HG03378 (cell line): Measurements from ENCODE around the gene ZKSCAN1.

Experiments
- ATAC-seq: cut with Tn5 transposase; IDR thresholded peaks from one replicate; pipeline ENCODE4 v1.9.1; 2021; ENCODE audit warnings: mild to moderate bottlenecking, moderate library complexity; ENCODE audit not compliant: unreplicated experiment

Gene ZKSCAN1

GRCh38 chr7:100075418-100075817 is 60.0 kb downstream of the ZKSCAN1 start:
- no peak for ATAC-seq

- ATAC-seq = no peak
Measured at GRCh38 chr7:100077205-100077604, 61.8 kb downstream of the ZKSCAN1 start.

- ATAC-seq = no peak
Measured at GRCh38 chr7:100079024-100079560, 63.7 kb downstream of the ZKSCAN1 start.

- ATAC-seq = no peak
Measured at GRCh38 chr7:100080907-100081534, 65.6 kb downstream of the ZKSCAN1 start.

- ATAC-seq = peak; percentile 73
Measured at GRCh38 chr7:100081535-100082102, 66.2 kb downstream of the ZKSCAN1 start, which contains the start of gene ZNF3. ZNF3 (minus strand) TSS chr7:100081723; CDS start chr7:100077357, 4,366 bp downstream.

- no peak for ATAC-seq
Measured at GRCh38 chr7:100082978-100083377, 67.6 kb downstream of the ZKSCAN1 start.

- ATAC-seq = no peak
Measured at GRCh38 chr7:100085515-100085914, 70.1 kb downstream of the ZKSCAN1 start.

GRCh38 chr7:100087055-100087750 is 71.8 kb downstream of the ZKSCAN1 start:
- ATAC-seq = no peak

- ATAC-seq = no peak
Measured at GRCh38 chr7:100088095-100088620, 72.8 kb downstream of the ZKSCAN1 start.

- no peak for ATAC-seq
Measured at GRCh38 chr7:100088621-100089457, 73.4 kb downstream of the ZKSCAN1 start, which contains the start of gene COPS6. COPS6 (plus strand) TSS chr7:100088969; CDS start chr7:100088991, 22 bp downstream.

- ATAC-seq = no peak
Measured at GRCh38 chr7:100089458-100090196, 74.2 kb downstream of the ZKSCAN1 start.

GRCh38 chr7:100090527-100091410 is 75.4 kb downstream of the ZKSCAN1 start:
- ATAC-seq = no peak
